ENCODE measurements around the gene VTA1. TPM values are rescaled to one million over a fixed set of nuclear protein-coding genes. Genes with fewer than 3 reads are reported as not detected.

The VTA1 gene
- total RNA-seq, 1 experiment from 2014 or later = 67.8 TPM

DNA sequence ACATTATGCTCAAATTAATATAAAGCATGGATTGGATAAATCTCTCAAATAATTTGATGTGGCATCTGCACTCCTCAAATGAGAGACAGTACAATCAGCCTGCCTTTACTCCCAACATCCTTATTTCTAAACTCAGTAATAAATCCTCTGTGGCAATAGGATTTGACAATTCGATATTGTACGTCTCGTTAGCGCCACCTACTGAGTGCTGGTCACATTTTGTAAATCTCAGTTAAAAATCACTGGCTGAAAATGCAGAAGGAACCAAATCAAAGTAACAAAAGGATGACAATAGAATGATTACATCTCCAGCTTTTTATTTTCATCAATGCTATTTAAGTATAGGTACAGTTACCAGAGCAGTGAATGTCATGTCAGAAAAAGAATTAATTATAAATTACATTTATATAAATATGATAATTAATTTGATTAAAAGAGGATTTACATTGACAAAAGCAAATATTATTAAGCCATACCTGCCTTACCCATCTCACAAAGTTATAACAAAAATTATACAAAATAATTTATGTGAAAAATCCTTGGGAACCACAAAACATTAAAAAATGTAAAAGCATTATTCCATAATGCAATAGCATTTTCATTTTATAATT is 34.5 kb upstream of the VTA1 start (continued):
- TF ChIP-seq, protein P1, sequence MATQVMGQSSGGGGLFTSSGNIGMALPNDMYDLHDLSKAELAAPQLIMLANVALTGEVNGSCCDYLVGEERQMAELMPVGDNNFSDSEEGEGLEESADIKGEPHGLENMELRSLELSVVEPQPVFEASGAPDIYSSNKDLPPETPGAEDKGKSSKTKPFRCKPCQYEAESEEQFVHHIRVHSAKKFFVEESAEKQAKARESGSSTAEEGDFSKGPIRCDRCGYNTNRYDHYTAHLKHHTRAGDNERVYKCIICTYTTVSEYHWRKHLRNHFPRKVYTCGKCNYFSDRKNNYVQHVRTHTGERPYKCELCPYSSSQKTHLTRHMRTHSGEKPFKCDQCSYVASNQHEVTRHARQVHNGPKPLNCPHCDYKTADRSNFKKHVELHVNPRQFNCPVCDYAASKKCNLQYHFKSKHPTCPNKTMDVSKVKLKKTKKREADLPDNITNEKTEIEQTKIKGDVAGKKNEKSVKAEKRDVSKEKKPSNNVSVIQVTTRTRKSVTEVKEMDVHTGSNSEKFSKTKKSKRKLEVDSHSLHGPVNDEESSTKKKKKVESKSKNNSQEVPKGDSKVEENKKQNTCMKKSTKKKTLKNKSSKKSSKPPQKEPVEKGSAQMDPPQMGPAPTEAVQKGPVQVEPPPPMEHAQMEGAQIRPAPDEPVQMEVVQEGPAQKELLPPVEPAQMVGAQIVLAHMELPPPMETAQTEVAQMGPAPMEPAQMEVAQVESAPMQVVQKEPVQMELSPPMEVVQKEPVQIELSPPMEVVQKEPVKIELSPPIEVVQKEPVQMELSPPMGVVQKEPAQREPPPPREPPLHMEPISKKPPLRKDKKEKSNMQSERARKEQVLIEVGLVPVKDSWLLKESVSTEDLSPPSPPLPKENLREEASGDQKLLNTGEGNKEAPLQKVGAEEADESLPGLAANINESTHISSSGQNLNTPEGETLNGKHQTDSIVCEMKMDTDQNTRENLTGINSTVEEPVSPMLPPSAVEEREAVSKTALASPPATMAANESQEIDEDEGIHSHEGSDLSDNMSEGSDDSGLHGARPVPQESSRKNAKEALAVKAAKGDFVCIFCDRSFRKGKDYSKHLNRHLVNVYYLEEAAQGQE (IDR thresholded peaks at IDR 0.05; ENCODE audit: low read depth) = no peak
- no peak for TF ChIP-seq EZH2 (IDR thresholded peaks at IDR 0.05)
- no peak for TF ChIP-seq FOSL1 (IDR thresholded peaks at IDR 0.05; ENCODE audit: low read depth)

DNA sequence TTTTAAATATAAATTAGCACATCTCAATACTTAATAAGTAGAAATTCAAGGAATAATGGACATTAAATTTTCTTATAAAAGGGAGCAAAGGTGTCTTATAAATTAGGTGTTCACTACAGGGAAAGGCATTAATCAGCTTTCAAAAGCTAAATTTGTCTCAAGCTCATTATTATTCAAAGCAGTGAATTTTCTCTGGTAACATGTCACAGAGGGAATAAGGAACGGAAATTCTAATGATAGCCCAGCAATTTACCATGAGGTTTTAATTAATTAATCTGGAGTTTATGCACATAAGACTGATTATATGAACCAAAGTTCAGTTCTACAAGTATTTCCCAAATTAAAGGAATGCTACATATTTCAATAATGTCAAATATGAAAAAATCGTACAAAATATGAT is 29.7 kb upstream of the VTA1 start:
- Histone ChIP-seq H3K9me2 (ENCODE audit: insufficient read depth) (no peaks in the 10 kb centered on the region), H3K27ac (ENCODE audit: low read depth, low read length) (no peak overlapping the region), H4K20me1 (ENCODE audit: insufficient read depth) (no peaks in the 10 kb centered on the region), H2AFZ (ENCODE audit: low read depth, low read length, poor library complexity, severe bottlenecking) (no peak overlapping the region), H3K27me3 (ENCODE audit: insufficient read depth, low read length) (no peaks in the 10 kb centered on the region), H3K4me3 (replicated peaks in 1 of 2; ENCODE audit: low read depth in 1 of 2, low read length in 2 of 2) (no peak overlapping the region), H3K4me1 (ENCODE audit: control insufficient read depth in 1 of 2, insufficient read depth in 2 of 2, low read length in 2 of 2) (no peaks in the 10 kb centered on the region), H3K9me3 (ENCODE audit: control insufficient read depth in 1 of 2, insufficient read depth in 1 of 2, low read depth in 1 of 2, low read length in 2 of 2) (no peaks in the 10 kb centered on the region), H3K36me3 (ENCODE audit: control insufficient read depth in 1 of 2, insufficient read depth in 2 of 2, low read length in 2 of 2) (no peaks in the 10 kb centered on the region), H3K4me2 (ENCODE audit: low read length) (no peak overlapping the region), H3K79me2 (ENCODE audit: insufficient read depth, low read length) (no peaks in the 10 kb centered on the region), H3K9ac (ENCODE audit: low read length) (no peak overlapping the region)
- RAD21 ChIA-PET (ENCODE audit: low non-redundant PET in 1 of 2, low total read pairs in 2 of 2, uncharacterized antibody in 2 of 2, unreplicated experiment in 2 of 2) = no interaction called here
- no TSS peak for BruUV-seq (replicated peaks)
- intact Hi-C loops (cut with micrococcal nuclease) = loop anchor here (10.0 kb wide), 1 partner anchor 503 kb away; no protein-coding TSS in a partner anchor
- TF ChIP-seq POLR2A (IDR thresholded peaks at IDR 0.05; ENCODE audit: borderline replicate concordance, extremely low read depth, insufficient read depth, insufficient read length) = no peak
- TF ChIP-seq, protein P2, sequence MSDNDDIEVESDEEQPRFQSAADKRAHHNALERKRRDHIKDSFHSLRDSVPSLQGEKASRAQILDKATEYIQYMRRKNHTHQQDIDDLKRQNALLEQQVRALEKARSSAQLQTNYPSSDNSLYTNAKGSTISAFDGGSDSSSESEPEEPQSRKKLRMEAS (IDR thresholded peaks at IDR 0.05) = no peak
- TF ChIP-seq, protein P3, sequence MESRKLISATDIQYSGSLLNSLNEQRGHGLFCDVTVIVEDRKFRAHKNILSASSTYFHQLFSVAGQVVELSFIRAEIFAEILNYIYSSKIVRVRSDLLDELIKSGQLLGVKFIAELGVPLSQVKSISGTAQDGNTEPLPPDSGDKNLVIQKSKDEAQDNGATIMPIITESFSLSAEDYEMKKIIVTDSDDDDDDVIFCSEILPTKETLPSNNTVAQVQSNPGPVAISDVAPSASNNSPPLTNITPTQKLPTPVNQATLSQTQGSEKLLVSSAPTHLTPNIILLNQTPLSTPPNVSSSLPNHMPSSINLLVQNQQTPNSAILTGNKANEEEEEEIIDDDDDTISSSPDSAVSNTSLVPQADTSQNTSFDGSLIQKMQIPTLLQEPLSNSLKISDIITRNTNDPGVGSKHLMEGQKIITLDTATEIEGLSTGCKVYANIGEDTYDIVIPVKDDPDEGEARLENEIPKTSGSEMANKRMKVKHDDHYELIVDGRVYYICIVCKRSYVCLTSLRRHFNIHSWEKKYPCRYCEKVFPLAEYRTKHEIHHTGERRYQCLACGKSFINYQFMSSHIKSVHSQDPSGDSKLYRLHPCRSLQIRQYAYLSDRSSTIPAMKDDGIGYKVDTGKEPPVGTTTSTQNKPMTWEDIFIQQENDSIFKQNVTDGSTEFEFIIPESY (IDR thresholded peaks at IDR 0.05; ENCODE audit: extremely low read depth, insufficient replicate concordance, low read length) = no peak
- DNase-seq (ENCODE audit: low read depth, low spot score) (no peak), ATAC-seq (no peak)
- CTCF ChIA-PET = no interaction called here
- POLR2A ChIA-PET = no interaction called here

Measured in HCT116 (cell line).